IMR-90 (cell line): ENCODE results near the gene LANCL3. TPM values are rescaled to one million over a fixed set of nuclear protein-coding genes. Genes with fewer than 3 reads are reported as not detected.

Experiments used
- ATAC-seq: fragments of 200-7000 bp; cut with Tn5 transposase; 2 replicates; pipeline ENCODE4 v1.9.1; 2020; ENCODE audit warnings: low read depth, mild to moderate bottlenecking, moderate library complexity
- BruUV-seq: library from RNA; stranded (reverse); fragments of 400-500 nt; replicated peaks from 2 replicates; lab custom pipeline; 2021; lab: Mats Ljungman, UMichigan
- CTCF ChIA-PET: fragments of 300-600 bp; formaldehyde crosslinking; extraction: SDS; loops from one replicate; lab custom pipeline; 2021; ENCODE audit warnings: antibody characterized with exemption; lab: Yijun Ruan, JAX
- POLR2A ChIA-PET: fragments of 300-600 bp; sonication (Branson Sonifier 250); formaldehyde crosslinking; loops from one replicate; lab custom pipeline; 2022; ENCODE audit warnings: antibody characterized with exemption; ENCODE audit not compliant: unreplicated experiment; lab: Charles Lee
- DNase-seq: peaks from one replicate; pipeline ENCODE4 v3.0.0; 2013
- H2AFZ ChIP-seq: replicated peaks from 2 replicates; pipeline ENCODE3; 2013; ENCODE audit warnings: low read length, mild to moderate bottlenecking; ENCODE audit not compliant: poor library complexity
- H2AK5ac ChIP-seq: 2 replicates; pipeline ENCODE4 v1.6.1; 2013; ENCODE audit warnings: low read depth, low read length, inconsistent platforms
- H2AK9ac ChIP-seq: replicated peaks from 2 replicates; pipeline ENCODE3; 2013; ENCODE audit warnings: mild to moderate bottlenecking, low read depth, low read length, moderate library complexity; ENCODE audit not compliant: poor library complexity
- H2BK120ac ChIP-seq: 2 replicates; pipeline ENCODE4 v1.6.1; 2013; ENCODE audit warnings: low read depth, low read length, inconsistent platforms
- H2BK15ac ChIP-seq: 3 replicates; pipeline ENCODE4 v1.6.1; 2013; ENCODE audit warnings: low read depth, low read length, inconsistent platforms
- H2BK20ac ChIP-seq: 2 replicates; pipeline ENCODE4 v1.6.1; 2013; ENCODE audit warnings: low read depth, mild to moderate bottlenecking, inconsistent platforms, low read length, moderate library complexity
- H2BK5ac ChIP-seq: 2 replicates; pipeline ENCODE4 v1.6.1; 2013; ENCODE audit warnings: mild to moderate bottlenecking, low read depth, low read length, inconsistent platforms; ENCODE audit not compliant: poor library complexity, severe bottlenecking
- H3K14ac ChIP-seq: replicated peaks from 2 replicates; pipeline ENCODE4 v1.6.1; 2013; ENCODE audit warnings: low read depth, low read length, inconsistent platforms
- H3K18ac ChIP-seq: 2 replicates; pipeline ENCODE4 v1.6.1; 2013; ENCODE audit warnings: low read depth, low read length, control low read depth
- H3K23ac ChIP-seq: 2 replicates; pipeline ENCODE4 v1.6.1; 2013; ENCODE audit warnings: low read depth, low read length, inconsistent platforms
- H3K27ac ChIP-seq: 2 replicates; pipeline ENCODE4 v1.5.1; 2013; ENCODE audit warnings: mild to moderate bottlenecking, control low read depth, low read length; ENCODE audit not compliant: insufficient read depth
- H3K27me3 ChIP-seq: 2 replicates; pipeline ENCODE4 v1.6.1; 2013; ENCODE audit warnings: low read length; ENCODE audit not compliant: control insufficient read depth, insufficient read depth
- H3K36me3 ChIP-seq: 2 replicates; pipeline ENCODE4 v1.6.1; 2013; ENCODE audit warnings: low read length, mixed read lengths; ENCODE audit not compliant: control insufficient read depth, insufficient read depth
- H3K4ac ChIP-seq: 2 replicates; pipeline ENCODE4 v1.6.1; 2013; ENCODE audit warnings: low read depth, low read length, inconsistent platforms
- H3K4me1 ChIP-seq: 2 replicates; pipeline ENCODE4 v1.6.1; 2013; ENCODE audit warnings: low read length, mixed read lengths; ENCODE audit not compliant: control insufficient read depth, insufficient read depth
- H3K4me2 ChIP-seq: 2 replicates; pipeline ENCODE4 v1.6.1; 2013; ENCODE audit warnings: low read depth, mild to moderate bottlenecking, control low read depth, low read length, moderate library complexity
- H3K4me3 ChIP-seq: 2 replicates; pipeline ENCODE4 v1.5.1; 2013; ENCODE audit warnings: low read depth, mild to moderate bottlenecking, control low read depth, low read length, moderate library complexity; ENCODE audit not compliant: insufficient read depth
- H3K56ac ChIP-seq: 2 replicates; pipeline ENCODE4 v1.6.1; 2013; ENCODE audit warnings: low read length, inconsistent platforms; ENCODE audit not compliant: insufficient read depth; ENCODE audit errors: extremely low read depth
- H3K79me1 ChIP-seq, 2 experiments: 2 replicates each; pipeline ENCODE4 v1.6.1; 2013; ENCODE audit warnings: low read length in 2 of 2, inconsistent platforms in 1 of 2, low read depth in 1 of 2
- H3K9ac ChIP-seq: 2 replicates; pipeline ENCODE4 v1.6.1; 2013; ENCODE audit warnings: low read depth, low read length, control low read depth
- H3K9me1 ChIP-seq: 2 replicates; pipeline ENCODE4 v1.6.1; 2013; ENCODE audit warnings: low read length, inconsistent platforms; ENCODE audit not compliant: insufficient read depth
- H3K9me3 ChIP-seq: 2 replicates; pipeline ENCODE4 v1.6.1; 2013; ENCODE audit warnings: low read length; ENCODE audit not compliant: control insufficient read depth, insufficient read depth
- H4K20me1 ChIP-seq: 2 replicates; pipeline ENCODE4 v1.6.1; 2013; ENCODE audit warnings: low read length, inconsistent platforms; ENCODE audit not compliant: insufficient read depth
- H4K5ac ChIP-seq: 2 replicates; pipeline ENCODE4 v1.6.1; 2013; ENCODE audit warnings: mild to moderate bottlenecking, low read depth, low read length, control low read depth
- H4K8ac ChIP-seq, 2 experiments: 2 replicates each; pipeline ENCODE4 v1.6.1; 2013; ENCODE audit warnings: low read depth in 2 of 2, low read length in 2 of 2, control low read depth in 1 of 2, inconsistent platforms in 1 of 2
- H4K91ac ChIP-seq: 2 replicates; pipeline ENCODE4 v1.6.1; 2013; ENCODE audit warnings: low read depth, low read length, inconsistent platforms; ENCODE audit not compliant: insufficient read depth
- BHLHE40 ChIP-seq: fragments of 150-350 bp; IDR thresholded peaks from 2 replicates; pipeline ENCODE4 v1.6.1; 2016; ENCODE audit warnings: mild to moderate bottlenecking, low read depth, low read length
- CEBPB ChIP-seq: IDR thresholded peaks from 2 replicates; pipeline ENCODE4 v1.6.1; 2012; ENCODE audit warnings: low read depth, low read length, improper control_type of control experiment
- CHD1 ChIP-seq: IDR thresholded peaks from 2 replicates; pipeline ENCODE4 v1.6.1; 2012; ENCODE audit warnings: low read depth, low read length, improper control_type of control experiment
- CTCF ChIP-seq: conservative IDR thresholded peaks from 2 replicates; pipeline ENCODE4 v1.5.1; 2012; ENCODE audit warnings: mild to moderate bottlenecking, low read depth, low read length, improper control_type of control experiment
- ELK1 ChIP-seq: fragments of 150-350 bp; IDR thresholded peaks from 2 replicates; pipeline ENCODE4 v1.6.1; 2016; ENCODE audit warnings: low read depth, mild to moderate bottlenecking, low read length, moderate library complexity, borderline replicate concordance
- FOS ChIP-seq: fragments of 150-350 bp; IDR thresholded peaks from 2 replicates; pipeline ENCODE4 v1.6.1; 2016; ENCODE audit warnings: low read depth, low read length
- MAFK ChIP-seq: IDR thresholded peaks from 2 replicates; pipeline ENCODE4 v1.6.1; 2012; ENCODE audit warnings: low read depth, low read length, improper control_type of control experiment
- MAZ ChIP-seq: IDR thresholded peaks from 2 replicates; pipeline ENCODE4 v1.6.1; 2012; ENCODE audit warnings: low read depth, mild to moderate bottlenecking, low read length, improper control_type of control experiment, moderate library complexity, borderline replicate concordance
- MXI1 ChIP-seq: IDR thresholded peaks from 2 replicates; pipeline ENCODE4 v1.6.1; 2012; ENCODE audit warnings: low read depth, mild to moderate bottlenecking, low read length, moderate library complexity, borderline replicate concordance
- NFE2L2 ChIP-seq: fragments of 150-350 bp; IDR thresholded peaks from 2 replicates; pipeline ENCODE4 v1.6.1; 2016; ENCODE audit warnings: low read depth, mild to moderate bottlenecking, low read length
- POLR2A ChIP-seq: IDR thresholded peaks from 2 replicates; pipeline ENCODE4 v1.6.1; 2012; ENCODE audit warnings: mild to moderate bottlenecking, low read depth, low read length
- RAD21 ChIP-seq: IDR thresholded peaks from 2 replicates; pipeline ENCODE4 v1.6.1; 2012; ENCODE audit warnings: low read length, improper control_type of control experiment
- RCOR1 ChIP-seq: IDR thresholded peaks from 2 replicates; pipeline ENCODE4 v1.6.1; 2012; ENCODE audit warnings: mild to moderate bottlenecking, low read length, improper control_type of control experiment; ENCODE audit not compliant: insufficient replicate concordance
- RFX5 ChIP-seq: IDR thresholded peaks from 2 replicates; pipeline ENCODE4 v1.8.0; 2012; ENCODE audit warnings: low read depth, mild to moderate bottlenecking, low read length, moderate library complexity
- SMC3 ChIP-seq: fragments of 150-350 bp; IDR thresholded peaks from 2 replicates; pipeline ENCODE4 v1.6.1; 2016; ENCODE audit warnings: low read depth, mild to moderate bottlenecking, antibody characterized with exemption, low read length, moderate library complexity
- USF2 ChIP-seq: fragments of 150-350 bp; IDR thresholded peaks from 2 replicates; pipeline ENCODE4 v1.6.1; 2017; ENCODE audit warnings: mild to moderate bottlenecking, antibody characterized with exemption, low read length, low read depth
- WGBS, 2 experiments: methylation state at CpG; one replicate each; pipeline versions ENCODE4 v1.1.5 to v1.1.7; 2013; ENCODE audit warnings: missing lambda C conversion rate in 2 of 2; ENCODE audit not compliant: insufficient read length in 1 of 2; ENCODE audit errors: extremely low coverage in 2 of 2; 5-methylcytosine and 5-hydroxymethylcytosine counted together
- dilution Hi-C: fragments of 300-500 bp; cut with HindIII; formaldehyde crosslinking; loops from one replicate; pipeline ENCODE4 v1.14.3; 2018; ENCODE audit warnings: low sequenced_read_pairs; ENCODE audit not compliant: unreplicated experiment
- in situ Hi-C: fragments of 300-500 bp; cut with MboI; formaldehyde crosslinking; loops from 3 replicates; pipeline ENCODE4 v1.14.3; 2019; ENCODE audit warnings: low sequenced_read_pairs, inconsistent platforms, mixed read lengths
- intact Hi-C: fragments of 100-400 bp; cut with micrococcal nuclease; formaldehyde crosslinking; loops from 2 replicates; pipeline ENCODE4 v1.10.0; 2022
- polyA plus RNA-seq, 3 experiments: library from polyadenylated mRNA; depleted of rRNA; stranded (reverse); fragments of >200 nt; gene quantifications; 2 replicates each; pipeline ENCODE4 v1.2.3, GENCODE V29; 2012; ENCODE audit warnings: low replicate concordance in 1 of 3
- total RNA-seq: library from RNA; depleted of rRNA; stranded (reverse); fragments of >200 nt; gene quantifications from 2 replicates; pipeline ENCODE4 v1.2.3, GENCODE V29; 2012

Gene LANCL3
- total and polyA plus RNA-seq, 2 of the 4 experiments (the other 2 are of a cell fraction), result not detected

GRCh38 chrX:37543324-37543723 is 28.1 kb upstream of the LANCL3 start:
- no peak overlapping the region for H2AK5ac ChIP-seq
- TF ChIP-seq CEBPB (no peak), MAFK (no peak), POLR2A (no peak), SMC3 (no peak), USF2 (no peak), CTCF (no peak), NFE2L2 (no peak), MXI1 (no peak), FOS (no peak), MAZ (no peak), RFX5 (no peak), ELK1 (no peak), CHD1 (no peak), BHLHE40 (no peak), RAD21 (no peak), RCOR1 (no peak)
- no peak overlapping the region for H3K4me2 ChIP-seq
- H3K79me1 ChIP-seq, result no peaks in the 10 kb centered on the region
- no peak overlapping the region for H3K4me3 ChIP-seq
- H4K91ac ChIP-seq, result no peak overlapping the region
- in situ Hi-C loops (no loop called here), intact Hi-C loops (no loop called here), dilution Hi-C loops (no loop called here)
- no peak overlapping the region for H2AK9ac ChIP-seq
- H2BK20ac ChIP-seq, result no peak overlapping the region
- no TSS peak for BruUV-seq
- no peak overlapping the region for H3K18ac ChIP-seq
- CTCF ChIA-PET, result no interaction called here
- H2BK15ac ChIP-seq, result no peak overlapping the region
- H3K27me3 ChIP-seq, result no peaks in the 10 kb centered on the region
- H4K20me1 ChIP-seq, result no peaks in the 10 kb centered on the region
- H3K9me1 ChIP-seq, result no peaks in the 10 kb centered on the region
- no peak overlapping the region for H2BK120ac ChIP-seq
- WGBS, 2 experiments, result 92% methylated on average over 12 of the region's 23 CpGs; no CpG with 5 or more reads in 1 of the 2 experiments
- H3K9me3 ChIP-seq, result peaks cover 6% of the 10 kb centered on the region; the same call in 1 of the 2 replicates
- H3K14ac ChIP-seq, result no peak overlapping the region
- no peak overlapping the region for H4K5ac ChIP-seq
- H2BK5ac ChIP-seq, result no peak overlapping the region
- no peaks in the 10 kb centered on the region for H3K36me3 ChIP-seq
- H2AFZ ChIP-seq, result no peak overlapping the region
- no peak overlapping the region for H4K8ac ChIP-seq
- H3K9ac ChIP-seq, result no peak overlapping the region
- no peak overlapping the region for H3K27ac ChIP-seq
- POLR2A ChIA-PET, result no interaction called here
- no peak for DNase-seq
- H3K23ac ChIP-seq, result no peak overlapping the region
- H3K4ac ChIP-seq, result no peak overlapping the region
- no peaks in the 10 kb centered on the region for H3K4me1 ChIP-seq
- no peak for ATAC-seq
- H3K56ac ChIP-seq, result no peak overlapping the region
